WTC11 (cell line): ENCODE data around the gene ADD1. TPM values are rescaled to one million over a fixed set of nuclear protein-coding genes. Genes with fewer than 3 reads are reported as not detected.

Experiments used
- ATAC-seq: fragments of 200-7000 bp; cut with Tn5 transposase; 2 replicates; pipeline ENCODE4 v1.10.0; 2021; ENCODE audit warnings: mild to moderate bottlenecking, moderate library complexity
- CTCF ChIA-PET: fragments of 300-600 bp; sonication (Branson Sonifier 250); formaldehyde crosslinking; loops from one replicate; lab custom pipeline; 2021; ENCODE audit warnings: antibody characterized with exemption; lab: Charles Lee
- POLR2A ChIA-PET: fragments of 350-600 bp; sonication (Branson Sonifier 250); formaldehyde crosslinking; loops from one replicate; lab custom pipeline; 2021; ENCODE audit warnings: antibody characterized with exemption; lab: Charles Lee
- DNase-seq: peaks from one replicate; pipeline ENCODE4 v3.0.0; 2021; ENCODE audit warnings: low spot score
- H3K27ac Mint-ChIP-seq: 2 replicates; pipeline ENCODE4 v1.8.0; 2021; ENCODE audit warnings: mixed read lengths
- H3K27me3 Mint-ChIP-seq: 2 replicates; pipeline ENCODE4 v1.8.0; 2021; ENCODE audit warnings: low read depth, mild to moderate bottlenecking, moderate library complexity, mixed read lengths
- H3K36me3 Mint-ChIP-seq: 2 replicates; pipeline ENCODE4 v1.8.0; 2021; ENCODE audit warnings: mixed read lengths
- H3K4me1 Mint-ChIP-seq: 2 replicates; pipeline ENCODE4 v1.8.0; 2022; ENCODE audit warnings: mixed read lengths
- H3K4me3 Mint-ChIP-seq: 2 replicates; pipeline ENCODE4 v1.8.0; 2021; ENCODE audit warnings: mild to moderate bottlenecking, moderate library complexity, mixed read lengths
- H3K9me3 Mint-ChIP-seq: 2 replicates; pipeline ENCODE4 v1.8.0; 2021; ENCODE audit warnings: mixed read lengths
- ATF6 ChIP-seq: sonication (generic); formaldehyde crosslinking; IDR thresholded peaks from 2 replicates; pipeline ENCODE4 v1.8.1; 2023; ENCODE audit warnings: mild to moderate bottlenecking, missing genetic modification reagents
- CDX4 ChIP-seq: fragments of 250-450 bp; sonication (Bioruptor Pico); IDR thresholded peaks from 2 replicates; pipeline ENCODE4 v1.9.0; 2021; ENCODE audit warnings: moderate library complexity, mild to moderate bottlenecking, inconsistent platforms, borderline replicate concordance
- ELF4 ChIP-seq: sonication (generic); formaldehyde crosslinking; IDR thresholded peaks from 2 replicates; pipeline ENCODE4 v1.8.1; 2022; ENCODE audit warnings: low read depth, mild to moderate bottlenecking, moderate library complexity, missing genetic modification reagents
- GTF2I ChIP-seq: fragments of 250-450 bp; sonication (Bioruptor Pico); conservative IDR thresholded peaks from 2 replicates; pipeline ENCODE4 v1.4.0; 2021; ENCODE audit warnings: mild to moderate bottlenecking
- NFE2L1 ChIP-seq: sonication (generic); formaldehyde crosslinking; IDR thresholded peaks from 2 replicates; pipeline ENCODE4 v1.8.1; 2023; ENCODE audit warnings: missing genetic modification reagents
- NR3C1 ChIP-seq: sonication (generic); formaldehyde crosslinking; conservative IDR thresholded peaks from 2 replicates; pipeline ENCODE4 v1.8.1; 2023; ENCODE audit warnings: low read depth, mild to moderate bottlenecking, missing genetic modification reagents
- PREB ChIP-seq: sonication (generic); formaldehyde crosslinking; IDR thresholded peaks from 2 replicates; pipeline ENCODE4 v1.8.1; 2022; ENCODE audit warnings: mild to moderate bottlenecking, missing genetic modification reagents, moderate library complexity, borderline replicate concordance
- RELA ChIP-seq: sonication (generic); formaldehyde crosslinking; IDR thresholded peaks from 2 replicates; pipeline ENCODE4 v1.8.1; 2022; ENCODE audit warnings: missing genetic modification reagents, mild to moderate bottlenecking, borderline replicate concordance
- SMAD3 ChIP-seq: sonication (generic); formaldehyde crosslinking; IDR thresholded peaks from 2 replicates; pipeline ENCODE4 v1.8.0; 2022; ENCODE audit warnings: missing genetic modification reagents, mild to moderate bottlenecking, borderline replicate concordance
- SMAD4 ChIP-seq: sonication (generic); formaldehyde crosslinking; IDR thresholded peaks from 2 replicates; pipeline ENCODE4 v1.8.0; 2022; ENCODE audit warnings: mild to moderate bottlenecking, missing genetic modification reagents
- USF1 ChIP-seq: sonication (generic); formaldehyde crosslinking; IDR thresholded peaks from 2 replicates; pipeline ENCODE4 v1.8.0; 2022; ENCODE audit warnings: mild to moderate bottlenecking, missing genetic modification reagents
- ZBTB21 ChIP-seq: sonication (generic); formaldehyde crosslinking; IDR thresholded peaks from 2 replicates; pipeline ENCODE4 v1.8.1; 2023; ENCODE audit warnings: mild to moderate bottlenecking, missing genetic modification reagents, borderline replicate concordance
- ZNF281 ChIP-seq: sonication (generic); formaldehyde crosslinking; IDR thresholded peaks from 2 replicates; pipeline ENCODE4 v1.8.0; 2023; ENCODE audit warnings: mild to moderate bottlenecking, missing genetic modification reagents
- ZNF396 ChIP-seq: fragments of 250-450 bp; sonication (Bioruptor Pico); IDR thresholded peaks from 2 replicates; pipeline ENCODE4 v1.8.0; 2021; ENCODE audit warnings: mild to moderate bottlenecking, moderate library complexity, borderline replicate concordance
- ZNF416 ChIP-seq: fragments of 250-450 bp; sonication (Bioruptor Pico); IDR thresholded peaks from 2 replicates; pipeline ENCODE4 v1.9.0; 2021; ENCODE audit warnings: mild to moderate bottlenecking, inconsistent platforms
- ZNF425 ChIP-seq: fragments of 250-450 bp; sonication (Bioruptor Pico); conservative IDR thresholded peaks from 2 replicates; pipeline ENCODE4 v1.9.0; 2021; ENCODE audit warnings: mild to moderate bottlenecking
- ZNF671 ChIP-seq: fragments of 250-450 bp; sonication (Bioruptor Pico); IDR thresholded peaks from 2 replicates; pipeline ENCODE4 v1.8.0; 2021; ENCODE audit warnings: mild to moderate bottlenecking
- ZSCAN18 ChIP-seq: fragments of 250-450 bp; sonication (Bioruptor Pico); IDR thresholded peaks from 2 replicates; pipeline ENCODE4 v2.1.2; 2022; ENCODE audit warnings: mild to moderate bottlenecking, moderate library complexity
- total RNA-seq: library from RNA; stranded (reverse); gene quantifications from 3 replicates; pipeline ENCODE4 v1.2.3, GENCODE V29; 2021
- TF ChIP-seq, protein P1 (sequence below): sonication (generic); formaldehyde crosslinking; IDR thresholded peaks from 2 replicates; pipeline ENCODE4 v1.8.0; 2022; ENCODE audit warnings: mild to moderate bottlenecking, missing genetic modification reagents

The ADD1 gene
- total RNA-seq, 1 experiment from 2014 or later, result 178 TPM

GRCh38 chr4:2833671-2834000, 10.0 kb upstream of the ADD1 start:
- ChIA-PET POLR2A (no interaction called here), CTCF (no interaction called here)
- Mint-ChIP-seq H3K27ac (no peak overlapping the region), H3K36me3 (peaks cover 15% of the 10 kb centered on the region; the same call in 1 of the 2 replicates), H3K27me3 (no peaks in the 10 kb centered on the region), H3K9me3 (no peaks in the 10 kb centered on the region), H3K4me3 (no peak overlapping the region), H3K4me1 (peaks cover 15% of the 10 kb centered on the region)
- ATAC-seq (no peak), DNase-seq (no peak)
- TF ChIP-seq PREB (CRISPR knock-in tag) (no peak), SMAD4 (CRISPR knock-in tag) (no peak), ZBTB21 (no peak), NR3C1 (CRISPR knock-in tag) (no peak), GTF2I (CRISPR knock-in tag) (no peak), ZNF281 (CRISPR knock-in tag) (no peak)

- no peaks in the 10 kb centered on the region for H3K9me3 Mint-ChIP-seq
- TF ChIP-seq RELA (CRISPR knock-in tag) (no peak), ZNF416 (CRISPR knock-in tag) (no peak), SMAD3 (CRISPR knock-in tag) (no peak)
- TF ChIP-seq, protein P1, sequence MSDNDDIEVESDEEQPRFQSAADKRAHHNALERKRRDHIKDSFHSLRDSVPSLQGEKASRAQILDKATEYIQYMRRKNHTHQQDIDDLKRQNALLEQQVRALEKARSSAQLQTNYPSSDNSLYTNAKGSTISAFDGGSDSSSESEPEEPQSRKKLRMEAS (CRISPR knock-in tag), result no peak
- no peak overlapping the region for H3K27ac Mint-ChIP-seq
Measured at GRCh38 chr4:2834001-2834921, 9.4 kb upstream of the ADD1 start.

GRCh38 chr4:2835978-2836377, 7.7 kb upstream of the ADD1 start:
- ATAC-seq (no peak), DNase-seq (no peak)
- POLR2A ChIA-PET, result no interaction called here
- no peak overlapping the region for H3K4me3 Mint-ChIP-seq
- CTCF ChIA-PET, result no interaction called here
- H3K9me3 Mint-ChIP-seq, result peaks cover 6% of the 10 kb centered on the region
- H3K27ac Mint-ChIP-seq, result no peak overlapping the region
- peaks cover 15% of the 10 kb centered on the region for H3K4me1 Mint-ChIP-seq
- H3K36me3 Mint-ChIP-seq, result peaks cover 19% of the 10 kb centered on the region
- H3K27me3 Mint-ChIP-seq, result no peaks in the 10 kb centered on the region; the same call in 1 of the 2 replicates
- TF ChIP-seq ZSCAN18 (CRISPR knock-in tag), result no peak
- no peak for TF ChIP-seq ATF6 (CRISPR knock-in tag)
- no peak for TF ChIP-seq USF1
- no peak for TF ChIP-seq GTF2I (CRISPR knock-in tag)
- no peak for TF ChIP-seq CDX4
- TF ChIP-seq ELF4 (CRISPR knock-in tag), result no peak
- TF ChIP-seq ZNF671 (CRISPR knock-in tag), result no peak
- no peak for TF ChIP-seq NFE2L1
- TF ChIP-seq ZNF425 (CRISPR knock-in tag), result no peak
- no peak for TF ChIP-seq ZNF396 (CRISPR knock-in tag)

More at GRCh38 chr4:2834001-2834921, 9.4 kb upstream of the ADD1 start:
- ChIA-PET POLR2A (no interaction called here), CTCF (interaction anchor here (1.2 kb wide), 1 partner anchor 161 kb away, joined by 3 read pairs; no protein-coding TSS in a partner anchor)
- H3K36me3 Mint-ChIP-seq, result peaks cover 15% of the 10 kb centered on the region; the same call in 1 of the 2 replicates
- no peaks in the 10 kb centered on the region for H3K27me3 Mint-ChIP-seq
- no peak for ATAC-seq
- no peak for DNase-seq
- H3K4me3 Mint-ChIP-seq, result no peak overlapping the region
- peaks cover 15% of the 10 kb centered on the region for H3K4me1 Mint-ChIP-seq
